ENCODE measurements around the gene ITGB4.
A peak's percentile ranks its signal among the peaks of the same experiment; 100 is the strongest.
"Not testable (repeated sequence)": the region's sequence is repeated elsewhere in the genome, so short reads cannot be mapped to it uniquely, and the experiment has no call there.

ITGB4 gene

GRCh38 chr17:75754378-75755204, 33.3 kb downstream of the ITGB4 start:
- no peak for DNase-seq

GRCh38 chr17:75755205-75755901, 34.1 kb downstream of the ITGB4 start:
- peak; percentile 46 for DNase-seq

DNA sequence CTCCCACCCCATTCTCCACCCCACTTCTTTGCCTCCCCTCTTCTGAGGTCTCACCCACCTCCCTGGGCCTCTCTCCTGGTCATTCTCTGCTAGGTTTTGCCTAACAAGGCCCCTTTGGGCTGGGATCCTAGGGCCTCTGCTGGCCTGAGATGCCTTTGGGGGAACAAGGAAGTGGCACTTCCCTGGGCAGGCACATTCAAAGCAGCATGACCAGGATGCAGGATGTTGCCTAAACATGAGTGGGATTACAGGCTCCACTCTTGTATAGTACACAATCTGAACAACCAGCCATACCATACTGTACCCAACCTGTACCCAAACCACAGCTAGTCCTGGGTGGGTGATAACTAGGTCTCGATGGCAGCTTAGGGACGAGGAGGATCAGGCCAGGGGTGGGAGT, 34.7 kb downstream of the ITGB4 start:
- DNase-seq, result no peak

DNA sequence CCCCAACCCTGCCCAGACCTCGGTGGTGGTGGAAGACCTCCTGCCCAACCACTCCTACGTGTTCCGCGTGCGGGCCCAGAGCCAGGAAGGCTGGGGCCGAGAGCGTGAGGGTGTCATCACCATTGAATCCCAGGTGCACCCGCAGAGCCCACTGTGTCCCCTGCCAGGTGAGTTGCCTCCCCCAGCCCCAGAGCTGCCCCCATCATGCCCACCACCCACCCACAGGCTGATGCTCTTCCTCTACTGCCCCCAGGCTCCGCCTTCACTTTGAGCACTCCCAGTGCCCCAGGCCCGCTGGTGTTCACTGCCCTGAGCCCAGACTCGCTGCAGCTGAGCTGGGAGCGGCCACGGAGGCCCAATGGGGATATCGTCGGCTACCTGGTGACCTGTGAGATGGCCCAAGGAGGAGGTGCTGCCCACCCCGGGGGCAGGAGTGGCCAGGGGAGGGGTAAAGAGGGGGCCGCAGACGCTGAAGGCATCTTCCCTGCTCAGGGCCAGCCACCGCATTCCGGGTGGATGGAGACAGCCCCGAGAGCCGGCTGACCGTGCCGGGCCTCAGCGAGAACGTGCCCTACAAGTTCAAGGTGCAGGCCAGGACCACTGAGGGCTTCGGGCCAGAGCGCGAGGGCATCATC, 35.3 kb downstream of the ITGB4 start:
- DNase-seq, result no peak

DNA sequence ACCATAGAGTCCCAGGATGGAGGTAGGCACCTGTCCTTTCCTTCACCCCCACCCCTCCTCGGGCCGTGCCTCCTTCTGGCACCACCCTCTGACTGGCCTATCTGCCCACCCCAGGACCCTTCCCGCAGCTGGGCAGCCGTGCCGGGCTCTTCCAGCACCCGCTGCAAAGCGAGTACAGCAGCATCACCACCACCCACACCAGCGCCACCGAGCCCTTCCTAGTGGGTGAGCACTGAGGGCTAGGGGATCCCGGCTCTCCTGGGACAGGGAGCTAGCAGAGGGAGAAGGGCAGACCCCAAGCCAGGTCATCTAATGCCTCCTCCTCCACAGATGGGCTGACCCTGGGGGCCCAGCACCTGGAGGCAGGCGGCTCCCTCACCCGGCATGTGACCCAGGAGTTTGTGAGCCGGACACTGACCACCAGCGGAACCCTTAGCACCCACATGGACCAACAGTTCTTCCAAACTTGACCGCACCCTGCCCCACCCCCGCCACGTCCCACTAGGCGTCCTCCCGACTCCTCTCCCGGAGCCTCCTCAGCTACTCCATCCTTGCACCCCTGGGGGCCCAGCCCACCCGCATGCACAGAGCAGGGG, 35.9 kb downstream of the ITGB4 start:
- DNase-seq, result no peak

- no peak for DNase-seq
Measured at GRCh38 chr17:75758131-75758905, 37.1 kb downstream of the ITGB4 start.

GRCh38 chr17:75759457-75759856, 38.2 kb downstream of the ITGB4 start:
- DNase-seq, result no peak

- DNase-seq, result not testable (repeated sequence)
Measured at GRCh38 chr17:75759978-75760640, 38.9 kb downstream of the ITGB4 start.

GRCh38 chr17:75762513-75763268, 41.4 kb downstream of the ITGB4 start:
- no peak for DNase-seq

GRCh38 chr17:75763269-75763607, 42.0 kb downstream of the ITGB4 start:
- no peak for DNase-seq

DNA sequence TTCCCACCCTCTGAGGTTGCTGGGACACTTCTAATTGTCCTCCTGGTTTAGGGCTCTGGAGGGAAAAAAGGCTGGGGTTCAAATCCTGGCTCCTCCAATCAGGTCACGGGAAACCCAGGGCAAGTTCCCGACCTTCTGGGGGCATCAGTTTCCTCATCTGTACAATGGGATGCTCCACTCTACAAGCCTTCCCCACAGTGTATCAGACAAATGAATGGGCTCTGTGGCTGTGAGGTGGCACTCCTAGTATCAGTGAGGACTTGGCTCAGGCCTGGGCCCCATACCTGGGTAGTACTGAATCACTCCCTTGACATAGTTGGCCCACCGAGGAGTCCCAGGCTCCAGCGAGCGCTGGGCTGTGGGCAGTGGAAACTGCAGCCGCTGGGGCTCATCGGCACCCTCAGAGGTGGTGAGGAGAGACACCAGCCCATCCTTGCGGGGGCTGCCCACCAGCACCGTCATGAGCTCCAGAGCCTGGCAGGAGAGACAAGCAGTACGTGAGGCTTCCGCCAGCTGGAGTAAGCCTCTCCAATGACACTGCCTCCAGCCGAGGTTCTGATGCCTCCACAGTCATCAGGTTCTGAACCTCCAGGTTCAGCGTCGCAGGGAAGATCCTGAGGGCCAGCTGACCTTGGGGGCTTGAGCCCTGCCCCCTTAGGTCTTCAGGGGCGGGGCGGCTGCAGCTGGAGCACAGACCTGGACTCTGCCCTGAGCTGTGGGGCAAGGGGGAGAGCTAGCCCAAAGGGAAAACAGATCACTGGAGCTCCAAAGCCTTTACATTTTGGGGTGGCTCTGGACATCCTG, 42.6 kb downstream of the ITGB4 start:
- no peak for DNase-seq

GRCh38 chr17:75764417-75764710, 43.1 kb downstream of the ITGB4 start:
- peak; percentile 18 for DNase-seq

GRCh38 chr17:75764711-75765421, 43.6 kb downstream of the ITGB4 start, which contains the start of gene GALK1:
TSS of gene GALK1 (minus strand) at chr17:75765192. CDS start at chr17:75765136, 56 bp downstream.
- DNase-seq, result peak; percentile 84

DNA sequence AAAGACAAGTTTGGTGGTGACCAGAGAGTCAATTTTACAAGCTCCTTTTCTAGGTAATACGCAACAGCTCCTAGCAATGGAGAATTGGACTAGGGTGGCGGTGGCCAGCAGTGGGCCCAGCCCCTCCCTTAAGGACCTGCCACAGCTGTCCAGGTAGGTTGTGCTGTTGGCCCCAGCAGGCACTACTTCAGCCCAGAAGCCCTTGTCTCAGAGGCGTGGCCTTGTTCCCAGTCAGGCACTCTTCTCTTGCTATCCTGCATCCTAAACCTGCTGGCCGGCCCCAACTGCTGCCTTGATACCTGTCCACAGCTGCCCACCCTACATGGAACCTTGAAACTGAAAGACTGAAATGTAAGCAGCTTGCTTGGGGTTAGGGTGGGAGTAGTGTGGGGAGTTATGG, 44.7 kb downstream of the ITGB4 start:
- DNase-seq, result no peak

DNA sequence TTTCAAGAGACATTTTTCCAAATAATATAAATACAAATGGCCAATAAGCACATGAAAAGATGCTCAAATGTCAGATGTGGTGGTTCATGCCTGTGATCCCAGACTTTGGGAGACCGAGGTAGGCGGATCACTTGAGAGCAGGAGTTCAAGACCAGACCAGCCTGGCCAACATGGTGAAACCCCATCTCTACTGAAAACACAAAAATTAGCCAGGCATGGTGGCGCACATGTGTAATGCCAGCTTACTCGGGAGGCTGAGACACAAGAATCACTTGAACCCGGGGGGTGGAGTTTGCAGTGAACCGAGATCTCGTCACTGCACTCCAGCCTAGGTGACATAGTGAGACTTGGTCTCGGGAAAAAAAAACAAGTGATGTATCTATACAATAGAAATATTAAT, 46.6 kb downstream of the ITGB4 start:
- DNase-seq, result no peak

GRCh38 chr17:75769536-75769935, 48.3 kb downstream of the ITGB4 start:
- no peak for DNase-seq

- peak; percentile 43 for DNase-seq
Measured at GRCh38 chr17:75771334-75772281, 50.3 kb downstream of the ITGB4 start.

- no peak for DNase-seq
Measured at GRCh38 chr17:75773121-75773807, 52.0 kb downstream of the ITGB4 start.

All from eye (tissue), 1 donor.